ENCODE results near the gene PROCA1.
A peak's percentile ranks its signal among the peaks of the same experiment; 100 is the strongest.

GRCh38 chr17:28684963-28685362, 26.7 kb downstream of the PROCA1 start:
- TF ChIP-seq CTCF (IDR thresholded peaks at IDR 0.05) (peak in 4 of 6 experiments; percentile 35 to 51 (median 42)), POLR2A (IDR thresholded peaks at IDR 0.05) (no peak)

Data from adrenal gland (tissue), 5 donors.